HG03108 (cell line): ENCODE measurements around the gene CISD3.
"Not testable (repeated sequence)": the region's sequence is repeated elsewhere in the genome, so short reads cannot be mapped to it uniquely, and the experiment has no call there.

Source experiments
- ATAC-seq: cut with Tn5 transposase; IDR thresholded peaks from one replicate; pipeline ENCODE4 v1.9.1; 2021; ENCODE audit warnings: moderate library complexity; ENCODE audit not compliant: unreplicated experiment

The CISD3 gene

GRCh38 chr17:38707678-38708351 lies 22.3 kb upstream of the CISD3 start:
- no peak for ATAC-seq

- no peak for ATAC-seq
Measured at GRCh38 chr17:38709104-38709820, 20.9 kb upstream of the CISD3 start.

GRCh38 chr17:38709864-38710603 lies 20.1 kb upstream of the CISD3 start:
- no peak for ATAC-seq

GRCh38 chr17:38710604-38710962 lies 19.6 kb upstream of the CISD3 start:
- no peak for ATAC-seq

- ATAC-seq: no peak
Measured at GRCh38 chr17:38710985-38711384, 19.2 kb upstream of the CISD3 start.

GRCh38 chr17:38711792-38712571 lies 18.2 kb upstream of the CISD3 start:
- ATAC-seq: no peak

GRCh38 chr17:38712593-38712992 lies 17.5 kb upstream of the CISD3 start:
- ATAC-seq: no peak

- no peak for ATAC-seq
Measured at GRCh38 chr17:38713456-38714075, 16.6 kb upstream of the CISD3 start.

- ATAC-seq: no peak
Measured at GRCh38 chr17:38715216-38715943, 14.8 kb upstream of the CISD3 start.

- ATAC-seq: no peak
Measured at GRCh38 chr17:38716368-38717005, 13.7 kb upstream of the CISD3 start.

GRCh38 chr17:38717139-38717745 lies 12.9 kb upstream of the CISD3 start:
- no peak for ATAC-seq

- no peak for ATAC-seq
Measured at GRCh38 chr17:38719289-38719942, 10.7 kb upstream of the CISD3 start.

- ATAC-seq: no peak
Measured at GRCh38 chr17:38719943-38720641, 10.0 kb upstream of the CISD3 start.

- ATAC-seq: no peak
Measured at GRCh38 chr17:38720941-38721340, 9.2 kb upstream of the CISD3 start.

- no peak for ATAC-seq
Measured at GRCh38 chr17:38721802-38722201, 8.3 kb upstream of the CISD3 start.

GRCh38 chr17:38724337-38724988 lies 5.7 kb upstream of the CISD3 start:
- no peak for ATAC-seq

- ATAC-seq: no peak
Measured at GRCh38 chr17:38725066-38725465, 5.1 kb upstream of the CISD3 start.

- ATAC-seq: not testable (repeated sequence)
Measured at GRCh38 chr17:38726145-38726544, 4.0 kb upstream of the CISD3 start.
